ENCODE data around the gene ETNPPL.

GRCh38 chr4:108775921-108776320 is 13.1 kb upstream of the ETNPPL start:
- TF ChIP-seq CTCF (IDR thresholded peaks at IDR 0.05; ENCODE audit: low read depth, low read length), result no peak
- TF ChIP-seq EZH2phosphoT487 (IDR thresholded peaks at IDR 0.05; ENCODE audit: low read depth), result no peak

Measured in OCI-LY3 (cell line).